MCF 10A (cell line): Measurements from ENCODE around the gene TMEM88. TPM values are rescaled to one million over a fixed set of nuclear protein-coding genes. Genes with fewer than 3 reads are reported as not detected.

Experiments
- BruUV-seq: library from RNA; stranded (reverse); fragments of 400-500 nt; replicated peaks from 2 replicates; lab custom pipeline; 2021; lab: Mats Ljungman, UMichigan
- CTCF ChIA-PET: fragments of 300-600 bp; sonication (Branson Sonifier 250); formaldehyde crosslinking; extraction: SDS; loops from one replicate; lab custom pipeline; 2021; ENCODE audit warnings: antibody characterized with exemption, inconsistent platforms; lab: Yijun Ruan, JAX
- POLR2A ChIA-PET: fragments of 300-600, 350-650 bp; sonication (Branson Sonifier 250); formaldehyde crosslinking; extraction: SDS; loops from one replicate; lab custom pipeline; 2020; ENCODE audit warnings: antibody characterized with exemption, inconsistent platforms; lab: Yijun Ruan, JAX
- DNase-seq: peaks from one replicate; pipeline ENCODE4 v3.0.0-alpha.2; 2018; ENCODE audit not compliant: unreplicated experiment
- H3K27ac Mint-ChIP-seq: one replicate; pipeline ENCODE4 v1.8.0; 2022; ENCODE audit warnings: mild to moderate bottlenecking, low read depth, mixed read lengths; ENCODE audit not compliant: unreplicated experiment
- H3K27me3 Mint-ChIP-seq: one replicate; pipeline ENCODE4 v1.8.0; 2022; ENCODE audit warnings: mixed read lengths; ENCODE audit not compliant: insufficient read depth, unreplicated experiment
- H3K36me3 Mint-ChIP-seq: one replicate; pipeline ENCODE4 v1.8.0; 2022; ENCODE audit warnings: mild to moderate bottlenecking, moderate library complexity, mixed read lengths; ENCODE audit not compliant: insufficient read depth, unreplicated experiment
- H3K4me1 Mint-ChIP-seq: one replicate; pipeline ENCODE4 v1.8.0; 2022; ENCODE audit warnings: mixed read lengths; ENCODE audit not compliant: insufficient read depth, unreplicated experiment
- H3K4me3 Mint-ChIP-seq: one replicate; pipeline ENCODE4 v1.8.0; 2022; ENCODE audit warnings: mild to moderate bottlenecking, moderate library complexity, mixed read lengths; ENCODE audit not compliant: unreplicated experiment
- H3K9me3 Mint-ChIP-seq: one replicate; pipeline ENCODE4 v1.8.0; 2022; ENCODE audit warnings: mixed read lengths; ENCODE audit not compliant: unreplicated experiment
- intact Hi-C: fragments of 100-400 bp; cut with micrococcal nuclease; formaldehyde crosslinking; loops from 2 replicates; pipeline ENCODE4 v1.14.1; 2022
- total RNA-seq: library from RNA; stranded (reverse); gene quantifications from 2 replicates; pipeline ENCODE4 v1.2.3, GENCODE V29; 2022
- TF ChIP-seq, protein P1 (sequence below): fragments of 200-600 bp; IDR thresholded peaks from one replicate; pipeline ENCODE4 v1.8.0; 2022; ENCODE audit warnings: antibody characterized with exemption, mild to moderate bottlenecking; ENCODE audit not compliant: unreplicated experiment

The TMEM88 gene
- total RNA-seq, 1 experiment from 2014 or later, result 4.4 TPM

DNA sequence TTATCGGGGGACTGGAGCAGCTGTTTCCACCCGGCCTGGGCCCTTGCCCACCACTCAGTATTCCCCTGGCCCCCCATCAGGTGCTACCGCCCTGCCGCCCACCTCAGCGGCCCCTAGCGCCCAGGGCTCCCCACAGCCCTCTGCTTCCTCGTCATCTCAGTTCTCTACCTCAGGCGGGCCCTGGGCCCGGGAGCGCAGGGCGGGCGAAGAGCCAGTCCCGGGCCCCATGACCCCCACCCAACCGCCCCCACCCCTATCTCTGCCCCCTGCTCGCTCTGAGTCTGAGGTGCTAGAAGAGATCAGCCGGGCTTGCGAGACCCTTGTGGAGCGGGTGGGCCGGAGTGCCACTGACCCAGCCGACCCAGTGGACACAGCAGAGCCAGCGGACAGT is 6.1 kb upstream of the TMEM88 start:
- TF ChIP-seq, protein P1, sequence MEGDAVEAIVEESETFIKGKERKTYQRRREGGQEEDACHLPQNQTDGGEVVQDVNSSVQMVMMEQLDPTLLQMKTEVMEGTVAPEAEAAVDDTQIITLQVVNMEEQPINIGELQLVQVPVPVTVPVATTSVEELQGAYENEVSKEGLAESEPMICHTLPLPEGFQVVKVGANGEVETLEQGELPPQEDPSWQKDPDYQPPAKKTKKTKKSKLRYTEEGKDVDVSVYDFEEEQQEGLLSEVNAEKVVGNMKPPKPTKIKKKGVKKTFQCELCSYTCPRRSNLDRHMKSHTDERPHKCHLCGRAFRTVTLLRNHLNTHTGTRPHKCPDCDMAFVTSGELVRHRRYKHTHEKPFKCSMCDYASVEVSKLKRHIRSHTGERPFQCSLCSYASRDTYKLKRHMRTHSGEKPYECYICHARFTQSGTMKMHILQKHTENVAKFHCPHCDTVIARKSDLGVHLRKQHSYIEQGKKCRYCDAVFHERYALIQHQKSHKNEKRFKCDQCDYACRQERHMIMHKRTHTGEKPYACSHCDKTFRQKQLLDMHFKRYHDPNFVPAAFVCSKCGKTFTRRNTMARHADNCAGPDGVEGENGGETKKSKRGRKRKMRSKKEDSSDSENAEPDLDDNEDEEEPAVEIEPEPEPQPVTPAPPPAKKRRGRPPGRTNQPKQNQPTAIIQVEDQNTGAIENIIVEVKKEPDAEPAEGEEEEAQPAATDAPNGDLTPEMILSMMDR, result no peak
- H3K27me3 Mint-ChIP-seq, result no peaks in the 10 kb centered on the region
- H3K27ac Mint-ChIP-seq, result no peak overlapping the region
- ChIA-PET CTCF (interaction anchor here (0.7 to 1.0 kb wide), 2 partner anchors 13 to 669 kb away, joined by 3 read pairs; no protein-coding TSS in a partner anchor), POLR2A (interaction anchor here (3.2 kb wide), 1 partner anchor 14 kb away, joined by 21 read pairs; the partner anchor contains the start of gene KDM6B)
- DNase-seq, result no peak
- no peaks in the 10 kb centered on the region for H3K4me1 Mint-ChIP-seq
- H3K36me3 Mint-ChIP-seq, result peaks cover 52% of the 10 kb centered on the region
- no peak overlapping the region for H3K4me3 Mint-ChIP-seq
- intact Hi-C loops, result no loop called here
- BruUV-seq, result no TSS peak
- no peaks in the 10 kb centered on the region for H3K9me3 Mint-ChIP-seq

DNA sequence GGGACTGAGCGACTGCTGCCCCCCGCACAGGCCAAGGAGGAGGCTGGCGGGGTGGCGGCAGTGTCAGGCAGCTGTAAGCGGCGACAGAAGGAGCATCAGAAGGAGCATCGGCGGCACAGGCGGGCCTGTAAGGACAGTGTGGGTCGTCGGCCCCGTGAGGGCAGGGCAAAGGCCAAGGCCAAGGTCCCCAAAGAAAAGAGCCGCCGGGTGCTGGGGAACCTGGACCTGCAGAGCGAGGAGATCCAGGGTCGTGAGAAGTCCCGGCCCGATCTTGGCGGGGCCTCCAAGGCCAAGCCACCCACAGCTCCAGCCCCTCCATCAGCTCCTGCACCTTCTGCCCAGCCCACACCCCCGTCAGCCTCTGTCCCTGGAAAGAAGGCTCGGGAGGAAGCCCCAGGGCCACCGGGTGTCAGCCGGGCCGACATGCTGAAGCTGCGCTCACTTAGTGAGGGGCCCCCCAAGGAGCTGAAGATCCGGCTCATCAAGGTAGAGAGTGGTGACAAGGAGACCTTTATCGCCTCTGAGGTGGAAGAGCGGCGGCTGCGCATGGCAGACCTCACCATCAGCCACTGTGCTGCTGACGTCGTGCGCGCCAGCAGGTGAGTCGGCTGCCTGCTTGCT is 5.6 kb upstream of the TMEM88 start:
- H3K9me3 Mint-ChIP-seq, result no peaks in the 10 kb centered on the region
- ChIA-PET CTCF (interaction anchor here (0.7 to 1.0 kb wide), 3 partner anchors 14 to 670 kb away, joined by 3 read pairs; no protein-coding TSS in a partner anchor), POLR2A (interaction anchor here (0.6 to 3.2 kb wide), 3 partner anchors 15 to 121 kb away, joined by 3 to 21 read pairs (median 3); partner anchors contain the start of gene KDM6B)
- TF ChIP-seq, protein P1, result no peak
- H3K4me1 Mint-ChIP-seq, result no peaks in the 10 kb centered on the region
- no TSS peak for BruUV-seq
- intact Hi-C loops, result no loop called here
- DNase-seq, result no peak
- H3K27ac Mint-ChIP-seq, result no peak overlapping the region
- H3K36me3 Mint-ChIP-seq, result peaks cover 46% of the 10 kb centered on the region
- no peaks in the 10 kb centered on the region for H3K27me3 Mint-ChIP-seq
- H3K4me3 Mint-ChIP-seq, result no peak overlapping the region

DNA sequence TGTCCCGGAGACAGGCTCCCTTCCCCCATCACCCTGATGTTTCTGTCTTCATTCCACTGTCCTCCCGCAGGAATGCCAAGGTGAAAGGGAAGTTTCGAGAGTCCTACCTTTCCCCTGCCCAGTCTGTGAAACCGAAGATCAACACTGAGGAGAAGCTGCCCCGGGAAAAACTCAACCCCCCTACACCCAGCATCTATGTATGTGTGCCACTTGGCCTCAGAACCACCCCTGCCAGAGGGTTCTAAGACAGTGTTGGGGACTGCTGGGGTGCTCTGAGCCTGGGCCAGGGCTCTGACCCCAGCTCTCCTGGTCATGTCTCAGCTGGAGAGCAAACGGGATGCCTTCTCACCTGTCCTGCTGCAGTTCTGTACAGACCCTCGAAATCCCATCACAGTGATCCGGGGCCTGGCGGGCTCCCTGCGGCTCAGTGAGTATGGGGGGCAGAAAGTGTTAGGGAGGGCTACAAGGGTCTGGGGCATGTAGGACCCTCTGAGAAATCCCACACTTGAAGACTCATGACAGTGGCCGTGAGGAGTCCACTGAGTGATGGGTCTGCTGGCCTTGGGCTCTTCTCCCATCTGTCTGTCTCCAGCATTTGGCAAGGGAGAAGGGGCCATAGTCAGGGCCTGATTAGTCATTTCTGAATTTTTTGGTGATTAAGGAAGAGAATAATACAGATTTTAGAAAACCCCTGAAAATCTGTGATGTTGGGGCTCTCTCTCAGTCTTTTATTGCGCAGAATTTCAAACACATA is 4.9 kb upstream of the TMEM88 start:
- Mint-ChIP-seq H3K9me3 (no peaks in the 10 kb centered on the region), H3K36me3 (peaks cover 40% of the 10 kb centered on the region), H3K4me1 (no peaks in the 10 kb centered on the region), H3K4me3 (no peak overlapping the region), H3K27me3 (no peaks in the 10 kb centered on the region), H3K27ac (no peak overlapping the region)
- intact Hi-C loops, result no loop called here
- TF ChIP-seq, protein P1, result no peak
- DNase-seq, result no peak
- ChIA-PET CTCF (interaction anchor here (0.6 to 3.0 kb wide), 11 partner anchors 13 to 270 kb away, joined by 3 to 27 read pairs (median 3); partner anchors contain the start of gene KDM6B), POLR2A (interaction anchor here (0.6 to 3.2 kb wide), 4 partner anchors 14 to 122 kb away, joined by 3 to 21 read pairs (median 3); partner anchors contain the start of gene KDM6B)
- no TSS peak for BruUV-seq
